DMS53 treated with DMSO at 0.1 percent for 48 hours (cell line): ENCODE data around the gene AOX1.
"Not testable (repeated sequence)": the region's sequence is repeated elsewhere in the genome, so short reads cannot be mapped to it uniquely, and the experiment has no call there.

Source experiments
- DNase-seq: peaks from one replicate; lab custom pipeline; 2025; ENCODE audit not compliant: unreplicated experiment; lab: John Stamatoyannopoulos, UW

AOX1 gene

DNA sequence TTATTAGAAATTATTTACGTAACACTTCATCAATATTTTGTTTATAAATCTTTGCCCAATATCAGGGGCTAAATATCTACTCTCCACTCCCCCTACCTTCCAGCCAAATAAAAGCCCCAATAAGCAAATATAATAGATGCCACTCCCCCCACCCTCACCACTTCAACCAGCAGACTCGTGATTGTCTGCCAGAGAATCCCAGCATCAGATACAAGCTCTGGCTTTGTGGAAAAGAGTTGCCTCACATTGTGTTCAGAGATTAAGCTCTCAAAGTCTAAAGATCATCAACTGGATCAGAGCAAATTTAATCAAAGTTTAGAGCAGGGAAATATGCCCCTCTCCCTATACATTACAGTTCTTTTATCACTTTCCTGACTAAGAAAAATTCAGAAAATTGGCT lies 39.5 kb downstream of the AOX1 start:
- DNase-seq = no peak

DNA sequence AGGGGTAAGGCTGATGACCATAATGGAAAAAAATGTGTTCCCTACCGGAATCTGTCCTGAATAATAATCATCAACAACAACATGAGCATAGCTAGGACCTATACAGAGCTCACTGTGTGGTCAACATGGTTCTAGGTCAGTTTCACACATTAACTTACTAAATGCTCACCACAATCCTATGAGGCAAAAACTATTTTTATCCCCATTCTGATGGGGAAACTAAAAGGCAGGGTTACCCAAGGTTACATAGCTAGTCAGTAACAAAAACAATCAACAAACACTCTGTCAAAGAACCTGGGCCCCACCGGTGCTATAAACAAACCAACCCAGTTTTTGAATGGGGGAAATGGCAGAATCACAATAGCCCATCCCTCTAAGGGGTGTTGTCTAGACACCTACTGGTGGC lies 40.1 kb downstream of the AOX1 start:
- DNase-seq = no peak

DNA sequence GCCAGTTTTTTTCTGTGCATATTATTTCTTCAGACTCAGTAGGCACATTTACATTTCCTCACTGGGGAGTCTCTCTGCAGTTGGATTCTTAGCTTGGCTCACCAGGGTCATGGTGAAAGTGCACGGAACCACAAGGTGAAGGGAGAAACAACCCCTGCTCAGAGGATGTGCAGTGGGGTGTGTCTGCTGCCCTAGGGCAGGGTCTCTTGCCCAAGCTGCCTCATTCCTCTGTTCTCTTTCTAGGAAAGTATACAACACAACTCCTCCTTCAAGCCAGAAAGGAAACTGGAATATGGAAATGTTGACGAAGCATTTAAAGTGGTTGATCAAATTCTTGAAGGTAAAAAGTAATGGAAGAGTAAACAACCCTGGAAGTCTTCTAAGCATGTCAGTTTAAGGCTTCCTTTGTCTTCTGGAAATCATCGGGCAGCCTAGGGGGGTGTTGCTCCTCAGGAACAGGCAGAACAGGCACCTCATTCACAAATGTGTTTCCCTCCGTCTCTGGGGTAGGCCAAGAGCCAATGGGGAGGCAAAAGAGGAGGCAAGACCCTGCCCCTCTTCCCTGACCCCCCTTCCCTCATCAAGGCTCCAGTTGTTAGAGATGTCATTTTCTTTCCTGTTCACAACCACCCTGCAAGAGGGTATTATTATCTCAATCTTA lies 41.4 kb downstream of the AOX1 start:
- DNase-seq = no peak

DNA sequence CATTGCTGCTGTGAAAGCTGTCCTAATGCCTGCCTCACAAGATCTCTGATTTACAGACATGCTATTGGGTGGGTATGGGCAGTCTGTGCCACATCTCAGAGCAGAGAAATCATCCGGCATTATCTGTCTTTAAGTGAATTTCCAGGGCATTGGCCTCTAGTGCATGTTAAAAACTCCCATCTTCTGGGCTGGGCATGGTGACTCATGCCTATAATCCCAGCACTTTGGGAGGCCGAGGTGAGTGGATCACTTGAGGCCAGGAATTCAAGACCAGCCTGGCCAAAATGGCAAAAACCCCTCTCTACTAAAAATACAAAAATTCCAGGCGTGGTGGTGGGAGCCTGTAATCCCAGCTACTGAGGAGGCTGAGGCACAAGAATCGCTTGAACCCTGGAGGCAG lies 42.6 kb downstream of the AOX1 start:
- DNase-seq = not testable (repeated sequence)

DNA sequence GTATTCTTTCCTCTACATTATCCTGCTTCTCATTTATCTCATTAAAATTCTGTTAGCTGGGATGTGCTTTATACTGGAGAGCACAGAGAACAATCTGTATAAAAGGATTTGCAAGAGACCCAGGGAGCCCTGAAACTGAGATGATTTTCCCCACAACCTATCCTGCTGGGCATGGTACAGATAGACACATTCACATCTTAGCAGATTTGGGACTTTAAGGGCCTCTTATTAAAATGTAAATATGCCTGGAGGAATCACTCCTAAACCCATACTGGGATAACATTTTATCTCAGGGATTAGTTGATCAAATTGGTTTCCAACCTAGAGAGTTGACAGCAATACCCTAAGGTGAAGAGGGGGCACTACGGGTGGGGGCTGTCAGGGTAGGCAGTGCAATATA lies 45.5 kb downstream of the AOX1 start:
- no peak for DNase-seq

DNA sequence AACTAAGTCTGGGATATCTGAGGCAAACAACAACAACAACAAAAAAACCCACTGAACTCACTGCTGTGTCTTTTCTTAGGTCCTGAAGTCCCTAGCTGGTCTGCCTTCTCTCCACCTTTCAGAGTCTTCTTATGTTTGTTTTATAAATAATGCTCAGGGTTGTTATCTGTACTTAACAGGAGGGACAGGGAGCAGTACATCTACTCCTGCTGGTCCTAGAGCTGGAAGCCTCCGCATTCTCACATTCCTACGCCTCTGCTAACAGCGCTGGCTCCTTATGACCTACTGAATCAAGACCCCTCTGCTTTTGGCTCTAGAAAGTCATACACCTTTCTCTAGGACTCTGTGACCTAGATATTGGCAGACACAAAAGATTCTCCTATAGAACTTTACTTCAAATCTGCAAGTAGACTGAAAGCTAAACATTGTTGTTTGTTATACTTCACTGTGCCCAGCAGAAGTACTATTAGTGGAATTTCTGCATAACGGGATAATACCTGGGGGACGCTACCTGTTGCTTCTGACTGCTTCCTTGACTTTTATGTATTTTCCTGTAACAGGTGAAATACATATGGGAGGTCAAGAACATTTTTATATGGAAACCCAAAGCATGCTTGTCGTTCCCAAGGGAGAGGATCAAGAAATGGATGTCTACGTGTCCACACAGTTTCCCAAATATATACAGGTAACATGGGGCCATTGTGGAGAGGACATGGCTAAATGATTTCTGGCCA lies 48.6 kb downstream of the AOX1 start:
- no peak for DNase-seq

DNA sequence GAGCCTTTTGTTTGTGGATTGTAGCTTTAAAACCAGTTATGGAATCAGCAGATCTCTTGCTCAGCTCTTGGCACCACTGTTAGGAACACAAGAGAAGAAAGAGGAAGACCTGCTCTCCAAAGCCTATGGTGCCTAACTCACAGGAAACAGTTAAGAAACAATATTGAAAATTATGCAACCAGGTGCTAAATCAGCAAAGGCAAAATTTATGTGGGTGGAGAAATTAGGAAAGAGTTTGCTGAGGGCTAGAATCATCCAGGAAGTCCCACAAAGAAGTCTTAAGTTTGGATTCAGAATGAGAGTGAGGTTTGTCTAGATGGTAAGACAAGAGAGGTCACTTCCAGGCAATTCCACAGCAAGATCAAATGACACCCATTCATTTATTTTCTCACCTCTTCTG lies 49.4 kb downstream of the AOX1 start:
- DNase-seq = no peak

DNA sequence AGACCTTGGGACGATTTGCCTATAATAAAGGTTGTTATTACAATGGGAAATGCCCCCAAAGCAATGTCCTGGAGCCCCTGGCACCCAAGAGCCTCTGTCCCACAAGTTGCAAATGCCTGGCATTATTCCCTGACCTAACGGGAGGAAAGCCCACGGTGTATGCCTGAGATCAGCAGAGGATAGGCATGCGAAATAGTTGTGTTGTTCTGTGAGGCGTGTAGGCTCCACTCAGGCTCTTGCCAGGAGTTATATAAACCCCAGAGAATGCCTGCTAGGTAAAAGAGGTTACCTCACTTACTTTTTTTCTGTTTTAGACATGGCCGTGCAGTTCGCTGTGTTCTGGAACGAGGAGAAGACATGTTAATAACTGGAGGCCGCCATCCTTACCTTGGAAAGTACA lies 52.1 kb downstream of the AOX1 start:
- no peak for DNase-seq

DNA sequence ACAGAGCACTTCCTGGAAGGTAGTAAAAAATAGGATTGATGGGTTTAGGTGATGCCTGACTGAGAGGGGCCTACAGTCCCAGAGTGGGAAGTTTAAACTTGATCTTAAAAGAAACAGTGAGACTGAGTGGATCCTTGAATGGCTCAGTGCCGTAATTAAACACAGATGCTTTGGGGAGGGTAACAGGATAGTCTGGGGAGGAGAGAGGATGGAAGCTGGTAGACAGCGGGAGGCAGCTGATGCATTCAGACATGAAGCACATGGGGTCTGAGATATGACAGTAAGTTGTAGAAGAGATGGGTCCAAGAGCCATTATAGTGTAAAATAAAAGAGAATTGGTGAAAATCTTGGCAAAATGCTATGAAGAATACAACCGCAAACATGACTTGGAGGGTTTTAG lies 54.4 kb downstream of the AOX1 start:
- no peak for DNase-seq

DNA sequence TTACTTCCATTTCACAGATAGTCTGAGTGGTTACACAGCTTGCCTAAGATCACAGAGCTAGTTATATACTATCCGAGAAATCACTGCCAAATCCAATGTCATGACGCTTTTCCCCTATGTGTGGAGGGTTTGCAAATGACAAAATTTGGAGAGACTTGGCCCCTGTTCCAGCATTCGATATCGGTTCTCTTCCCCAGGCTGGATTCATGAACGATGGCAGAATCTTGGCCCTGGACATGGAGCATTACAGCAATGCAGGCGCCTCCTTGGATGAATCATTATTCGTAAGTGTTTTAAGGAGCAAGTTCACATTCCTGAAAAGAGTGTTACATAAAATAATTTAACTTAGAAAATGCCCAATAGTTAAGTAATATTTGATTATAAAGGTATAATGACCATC lies 55.1 kb downstream of the AOX1 start:
- DNase-seq = no peak

DNA sequence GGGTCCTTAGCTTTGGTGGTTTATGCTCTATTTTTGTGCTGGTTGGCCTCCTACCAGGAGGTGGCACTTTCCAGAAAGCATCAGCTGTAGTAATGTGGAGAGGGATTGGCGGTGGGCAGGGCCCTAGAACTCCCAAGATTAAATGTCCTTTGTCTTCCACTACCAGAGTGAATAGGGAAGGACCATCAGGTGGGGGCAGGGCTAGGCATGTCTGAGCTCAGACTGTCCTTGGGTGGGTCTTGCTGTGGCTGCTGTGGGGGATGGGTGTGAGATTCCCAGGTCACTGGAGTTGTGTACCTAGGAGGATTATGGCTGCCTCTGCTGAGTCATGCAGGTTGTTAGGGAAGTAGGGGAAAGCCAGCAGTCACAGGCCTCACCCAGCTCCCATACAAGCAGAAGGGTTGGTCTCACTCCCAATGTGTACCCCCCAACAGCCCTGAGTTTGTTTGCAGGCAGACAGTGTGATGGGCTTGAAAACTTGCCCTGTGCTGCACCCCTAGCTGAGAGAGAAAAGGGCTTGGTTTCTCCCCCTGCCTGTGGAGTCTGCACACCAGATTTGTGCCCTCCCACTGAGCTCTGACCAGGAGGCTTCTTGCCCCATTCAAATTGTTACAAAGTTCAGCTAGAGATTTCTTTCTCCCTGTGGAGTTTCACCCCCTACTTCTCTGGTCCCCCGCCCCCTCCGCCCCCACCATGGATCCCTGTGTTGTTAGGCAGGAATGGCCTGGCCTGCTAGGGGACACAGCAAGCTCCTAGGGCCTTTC lies 62.9 kb downstream of the AOX1 start:
- not testable (repeated sequence) for DNase-seq

DNA sequence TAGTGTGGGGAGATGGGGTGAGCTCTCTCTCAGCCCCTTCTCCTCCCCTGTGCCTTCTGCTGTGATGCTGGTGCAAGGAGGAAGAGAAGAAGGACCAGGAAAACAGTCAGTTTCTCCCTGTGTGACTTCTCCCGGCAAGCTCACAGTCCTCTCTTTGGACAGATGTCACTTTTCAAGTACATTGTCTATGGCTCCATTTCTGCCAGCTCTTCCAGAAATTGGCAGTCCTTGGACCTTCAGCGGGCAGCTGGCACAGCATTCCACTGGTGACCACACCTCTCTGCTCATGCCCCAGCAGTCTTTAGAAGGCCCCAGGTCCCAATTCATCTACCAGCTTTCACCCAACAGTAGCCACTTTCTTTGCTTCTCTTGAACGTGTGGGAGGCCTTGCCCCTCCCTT lies 63.9 kb downstream of the AOX1 start:
- no peak for DNase-seq

DNA sequence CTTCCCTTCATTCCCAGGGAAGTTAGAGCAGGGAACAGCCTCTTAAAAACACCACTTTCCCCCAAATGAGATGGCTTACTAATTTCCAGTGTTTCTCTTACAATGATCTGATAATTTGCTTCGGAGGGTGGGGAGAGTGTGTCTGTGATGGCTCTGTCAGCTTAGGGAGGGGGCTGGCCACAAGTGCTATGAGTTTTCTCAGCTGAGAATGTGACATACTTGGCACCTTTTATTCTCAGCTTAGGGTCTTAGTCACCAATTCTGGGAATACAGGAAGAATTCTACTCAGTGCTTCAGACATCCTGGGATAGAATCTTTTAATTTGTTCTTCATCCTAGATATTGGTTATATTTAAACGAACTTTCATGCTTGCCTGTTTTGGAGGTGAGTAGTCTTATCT lies 64.4 kb downstream of the AOX1 start:
- DNase-seq = no peak

DNA sequence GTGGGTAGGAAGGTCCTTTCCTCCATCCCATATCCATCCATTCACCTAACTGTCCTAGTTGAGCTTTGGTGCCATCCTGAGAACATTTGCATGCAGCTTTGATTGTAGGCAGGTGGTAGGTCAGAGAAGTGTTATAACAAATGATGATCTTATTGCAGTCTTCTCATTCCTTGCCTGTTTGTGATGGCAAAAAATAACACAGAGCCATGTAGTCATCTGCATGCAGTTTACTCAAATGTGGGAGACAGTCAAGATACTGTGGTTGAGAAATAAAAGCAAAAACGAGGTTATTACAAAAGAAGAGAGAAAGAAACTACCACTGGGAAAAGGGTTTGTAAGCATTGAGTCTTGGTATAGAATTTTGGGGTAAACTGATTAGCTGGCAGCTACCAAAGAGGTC lies 66.3 kb downstream of the AOX1 start:
- no peak for DNase-seq

DNA sequence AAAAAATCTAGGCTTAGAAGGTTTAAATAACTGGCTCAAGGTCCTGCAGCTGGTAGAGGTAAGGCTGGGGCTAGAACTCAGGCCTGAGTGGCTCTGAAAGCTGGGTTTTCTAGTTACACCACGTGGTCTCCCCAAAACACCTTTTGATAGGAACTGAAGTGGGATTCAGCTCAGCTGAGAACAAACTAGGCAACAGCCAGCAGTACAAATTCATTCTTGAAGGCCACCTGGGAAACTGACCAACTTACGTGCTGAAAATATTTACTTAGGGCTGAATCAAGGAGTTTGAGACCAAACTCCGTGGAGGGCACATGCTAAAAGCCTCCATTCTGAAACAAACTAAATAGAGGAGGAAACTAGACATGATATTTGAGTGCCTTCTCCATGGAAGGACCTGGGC lies 67.2 kb downstream of the AOX1 start:
- no peak for DNase-seq

DNA sequence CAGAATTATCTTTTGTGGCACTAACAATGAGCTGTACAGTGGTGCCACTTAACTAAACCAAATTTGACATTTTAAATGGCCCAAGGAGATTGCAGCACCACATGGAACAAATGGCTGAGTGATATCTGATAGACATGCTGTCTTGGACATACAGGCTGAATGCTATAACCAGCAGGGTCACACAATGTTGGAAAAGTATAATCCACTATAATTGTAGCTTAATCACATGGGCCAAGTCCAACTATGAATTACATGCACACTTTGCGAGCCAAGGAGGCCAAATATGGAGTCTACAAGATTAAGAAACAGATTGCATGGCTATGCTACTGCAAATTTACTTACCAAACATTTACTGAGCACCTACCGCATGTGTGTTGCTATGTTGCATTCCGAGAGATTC lies 69.0 kb downstream of the AOX1 start:
- DNase-seq = no peak

DNA sequence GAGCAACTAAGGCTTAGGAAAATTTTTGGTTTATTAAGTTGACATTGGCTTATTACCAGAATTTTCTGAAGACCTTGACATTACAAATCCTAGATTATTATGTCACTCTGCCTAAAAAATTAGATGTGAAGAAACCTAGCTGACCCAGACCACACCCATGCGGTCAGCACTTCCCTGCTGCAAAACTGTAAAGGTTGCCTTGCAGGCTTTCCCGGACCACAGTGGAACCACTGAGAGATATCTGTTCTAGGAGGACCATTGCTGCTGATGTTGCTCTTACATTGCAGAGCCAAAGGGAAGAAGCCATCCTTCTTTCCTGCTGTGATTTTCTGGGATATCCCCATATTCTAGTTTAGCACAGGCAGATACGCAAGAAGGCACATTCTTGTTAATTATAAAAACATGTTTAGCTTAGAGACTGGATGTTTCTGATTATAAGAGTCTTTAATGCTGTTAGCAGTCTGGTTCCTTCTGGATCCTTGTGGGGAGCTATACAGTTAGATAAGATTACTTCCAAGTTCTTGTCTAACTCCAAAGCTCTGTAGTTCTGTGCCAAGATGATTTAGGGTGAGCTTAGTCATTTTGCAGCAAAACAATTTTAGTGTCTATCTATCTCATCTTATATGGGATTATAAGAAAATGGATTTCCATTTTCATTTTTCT lies 70.2 kb downstream of the AOX1 start:
- DNase-seq = no peak

DNA sequence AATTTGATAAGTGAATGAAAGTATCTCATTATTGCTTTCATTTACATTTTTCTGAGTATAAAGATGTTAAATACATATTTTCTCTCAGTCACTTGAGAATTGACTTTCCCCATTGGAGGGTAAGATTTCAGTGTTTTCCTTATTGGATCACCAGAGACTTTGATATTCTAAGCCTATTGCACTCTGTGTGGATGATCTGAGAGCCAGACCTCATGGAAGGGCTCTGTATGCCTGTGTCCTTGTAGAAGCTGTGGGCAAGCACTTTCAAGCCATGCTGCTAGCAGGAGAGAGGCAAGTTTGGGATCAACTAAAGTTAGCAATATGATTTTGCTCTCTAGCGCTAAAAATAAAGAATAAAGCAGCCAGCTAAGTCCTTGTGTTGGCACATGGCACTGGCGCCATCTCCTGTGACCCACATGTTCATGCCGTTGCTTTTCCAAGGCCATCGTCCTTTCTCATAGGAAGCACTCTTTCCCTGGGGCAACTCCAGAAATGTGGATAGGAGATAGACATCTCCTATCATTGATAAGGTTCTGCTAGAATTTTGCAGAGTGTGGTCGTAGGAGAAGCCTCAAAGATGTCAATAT lies 72.6 kb downstream of the AOX1 start:
- no peak for DNase-seq

DNA sequence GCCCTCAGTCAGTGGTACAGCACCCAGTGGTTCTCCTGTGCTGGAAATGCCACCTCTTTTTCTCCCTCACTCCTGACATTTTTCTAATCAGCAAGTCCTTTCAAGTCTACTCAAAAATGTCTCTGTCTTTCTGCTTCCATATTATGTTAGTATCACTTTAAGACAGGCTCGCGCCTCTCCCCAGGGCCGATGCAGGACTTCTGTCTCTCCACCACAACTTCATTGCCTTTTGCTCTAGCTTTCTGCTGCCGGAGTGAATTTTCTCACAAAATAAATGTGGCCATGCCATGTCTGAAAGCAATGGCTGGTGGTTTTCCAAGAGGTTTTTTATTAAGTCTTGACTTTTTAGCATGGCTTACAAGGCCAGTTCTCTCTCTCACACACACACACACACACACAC lies 73.6 kb downstream of the AOX1 start:
- no peak for DNase-seq

DNA sequence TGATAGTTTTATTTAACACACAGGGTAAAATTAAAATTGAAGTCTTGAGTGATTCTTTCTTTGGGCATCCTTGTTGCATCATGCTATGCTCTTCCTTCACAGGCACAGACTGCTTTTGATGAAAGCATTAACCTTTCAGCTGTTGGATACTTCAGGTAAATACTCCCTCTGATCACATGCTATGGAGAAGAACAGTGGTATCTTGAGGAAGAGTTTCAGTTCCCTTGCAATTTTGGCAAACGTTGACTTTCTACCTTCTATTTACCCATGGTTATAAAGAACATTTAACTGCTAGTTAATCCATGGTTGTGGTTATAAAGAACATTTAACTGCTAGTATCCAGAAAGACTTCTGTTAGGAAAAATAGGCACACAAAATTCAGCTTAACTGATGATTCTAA lies 75.7 kb downstream of the AOX1 start:
- no peak for DNase-seq

DNA sequence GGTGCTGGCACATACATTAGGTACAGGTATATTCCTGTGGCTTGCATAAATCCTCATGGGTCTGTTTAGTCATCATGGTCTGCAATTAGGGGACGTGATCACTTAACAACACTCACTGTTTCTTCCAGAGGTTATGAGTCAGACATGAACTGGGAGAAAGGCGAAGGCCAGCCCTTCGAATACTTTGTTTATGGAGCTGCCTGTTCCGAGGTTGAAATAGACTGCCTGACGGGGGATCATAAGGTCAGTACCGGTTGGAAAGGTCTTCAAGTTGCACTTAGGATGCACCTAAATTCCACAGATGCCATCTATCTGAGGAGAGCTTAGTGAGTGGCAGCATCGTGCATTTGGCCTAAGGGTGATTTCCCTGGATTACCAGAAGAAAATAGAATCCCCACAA lies 76.9 kb downstream of the AOX1 start:
- no peak for DNase-seq
